Smooth muscle cell of the brain vasculature (primary cell): ENCODE data around the gene ZC3H14.

ENCODE experiments used
- DNase-seq: peaks from one replicate; pipeline ENCODE4 v3.0.0-alpha.2; 2012; ENCODE audit warnings: low read depth, low spot score

Gene ZC3H14

GRCh38 chr14:88604212-88604611 is 41.4 kb downstream of the ZC3H14 start:
- DNase-seq = no peak

- DNase-seq = no peak
These were observed 42.8 kb downstream of the ZC3H14 start for GRCh38 chr14:88605594-88605993.

GRCh38 chr14:88607829-88608228 is 45.0 kb downstream of the ZC3H14 start:
- no peak for DNase-seq

GRCh38 chr14:88611878-88612277 is 49.0 kb downstream of the ZC3H14 start:
- no peak for DNase-seq

- no peak for DNase-seq
These were observed 50.1 kb downstream of the ZC3H14 start for GRCh38 chr14:88612981-88613380.

GRCh38 chr14:88613552-88614010 is 50.7 kb downstream of the ZC3H14 start:
- DNase-seq = no peak

- peak; percentile 12 for DNase-seq
These were observed 51.5 kb downstream of the ZC3H14 start for GRCh38 chr14:88614218-88614907.

- DNase-seq = no peak
These were observed 53.9 kb downstream of the ZC3H14 start for GRCh38 chr14:88616697-88617096.

- DNase-seq = no peak
These were observed 54.6 kb downstream of the ZC3H14 start for GRCh38 chr14:88617479-88617878.

- DNase-seq = no peak
These were observed 55.6 kb downstream of the ZC3H14 start for GRCh38 chr14:88618476-88618875.

GRCh38 chr14:88621100-88621499 is 58.3 kb downstream of the ZC3H14 start:
- no peak for DNase-seq

- DNase-seq = no peak
These were observed 62.8 kb downstream of the ZC3H14 start for GRCh38 chr14:88625671-88626070.

- no peak for DNase-seq
These were observed 65.2 kb downstream of the ZC3H14 start for GRCh38 chr14:88628033-88628432.

GRCh38 chr14:88628462-88628861 is 65.6 kb downstream of the ZC3H14 start:
- DNase-seq = no peak

- DNase-seq = no peak
These were observed 67.7 kb downstream of the ZC3H14 start for GRCh38 chr14:88630565-88630964.

GRCh38 chr14:88631091-88631490 is 68.3 kb downstream of the ZC3H14 start:
- no peak for DNase-seq

- DNase-seq = no peak
These were observed 69.7 kb downstream of the ZC3H14 start for GRCh38 chr14:88632512-88632911.

GRCh38 chr14:88639221-88639620 is 76.4 kb downstream of the ZC3H14 start:
- no peak for DNase-seq

- DNase-seq = no peak
These were observed 97.2 kb downstream of the ZC3H14 start for GRCh38 chr14:88660056-88660455.

- peak; percentile 45 for DNase-seq
These were observed 104.9 kb downstream of the ZC3H14 start for GRCh38 chr14:88667555-88668273.

GRCh38 chr14:88668448-88669116 is 105.7 kb downstream of the ZC3H14 start:
- DNase-seq = no peak

GRCh38 chr14:88669346-88669745 is 106.5 kb downstream of the ZC3H14 start:
- DNase-seq = no peak
